Hematopoietic multipotent progenitor cell treated with erythropoietin and hydrocortisone succinate and interleukin-3 and kit ligand, for 15 days (in vitro differentiated cells): ENCODE data around the gene SRCAP.

ENCODE experiments used
- DNase-seq: peaks from one replicate; pipeline ENCODE4 v3.0.0-alpha.2; 2015; ENCODE audit warnings: low spot score

SRCAP gene

DNA sequence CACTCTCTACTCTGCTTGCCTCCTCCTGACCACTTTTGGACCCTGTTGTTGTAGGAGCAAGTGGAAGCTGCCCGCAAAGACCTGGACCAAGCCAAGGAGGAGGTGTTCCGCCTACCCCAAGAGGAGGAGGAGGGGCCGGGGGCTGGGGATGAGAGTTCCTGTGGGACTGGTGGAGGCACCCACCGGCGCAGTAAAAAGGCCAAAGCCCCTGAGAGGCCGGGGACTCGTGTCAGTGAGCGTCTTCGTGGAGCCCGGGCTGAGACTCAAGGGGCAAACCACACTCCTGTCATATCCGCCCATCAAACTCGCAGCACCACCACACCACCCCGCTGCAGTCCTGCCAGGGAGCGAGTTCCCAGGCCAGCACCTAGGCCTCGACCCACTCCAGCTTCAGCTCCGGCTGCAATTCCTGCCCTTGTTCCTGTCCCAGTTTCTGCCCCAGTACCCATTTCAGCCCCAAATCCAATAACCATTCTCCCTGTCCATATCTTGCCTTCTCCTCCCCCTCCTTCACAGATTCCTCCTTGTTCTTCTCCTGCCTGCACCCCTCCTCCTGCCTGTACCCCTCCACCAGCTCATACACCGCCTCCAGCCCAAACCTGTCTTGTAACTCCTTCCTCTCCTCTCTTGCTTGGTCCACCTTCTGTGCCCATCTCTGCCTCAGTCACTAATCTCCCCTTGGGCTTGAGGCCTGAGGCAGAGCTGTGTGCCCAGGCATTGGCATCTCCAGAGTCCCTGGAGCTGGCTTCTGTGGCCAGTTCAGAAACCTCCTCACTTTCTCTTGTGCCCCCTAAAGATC lies 38.2 kb downstream of the SRCAP start:
- no peak for DNase-seq

DNA sequence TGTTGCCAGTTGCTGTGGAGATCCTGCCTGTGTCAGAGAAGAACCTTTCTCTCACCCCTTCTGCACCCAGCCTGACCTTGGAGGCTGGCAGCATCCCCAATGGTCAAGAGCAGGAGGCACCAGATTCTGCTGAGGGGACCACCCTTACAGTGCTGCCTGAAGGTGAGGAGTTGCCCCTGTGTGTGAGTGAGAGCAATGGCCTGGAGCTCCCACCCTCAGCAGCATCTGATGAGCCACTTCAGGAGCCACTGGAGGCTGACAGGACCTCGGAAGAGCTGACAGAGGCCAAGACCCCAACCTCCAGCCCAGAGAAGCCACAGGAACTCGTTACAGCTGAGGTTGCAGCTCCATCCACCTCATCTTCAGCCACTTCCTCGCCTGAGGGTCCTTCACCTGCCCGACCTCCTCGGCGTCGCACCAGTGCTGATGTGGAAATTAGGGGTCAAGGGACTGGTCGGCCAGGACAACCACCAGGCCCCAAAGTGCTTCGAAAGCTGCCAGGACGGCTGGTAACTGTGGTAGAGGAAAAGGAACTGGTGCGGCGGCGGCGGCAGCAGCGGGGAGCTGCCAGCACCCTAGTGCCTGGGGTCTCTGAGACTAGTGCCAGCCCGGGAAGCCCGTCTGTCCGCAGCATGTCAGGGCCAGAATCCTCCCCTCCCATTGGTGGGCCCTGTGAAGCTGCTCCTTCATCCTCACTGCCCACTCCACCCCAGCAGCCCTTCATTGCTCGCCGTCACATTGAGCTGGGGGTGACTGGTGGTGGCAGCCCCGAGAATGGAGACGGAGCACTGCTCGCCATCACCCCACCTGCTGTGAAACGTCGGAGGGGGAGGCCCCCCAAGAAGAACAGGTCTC lies 39.0 kb downstream of the SRCAP start:
- no peak for DNase-seq

DNA sequence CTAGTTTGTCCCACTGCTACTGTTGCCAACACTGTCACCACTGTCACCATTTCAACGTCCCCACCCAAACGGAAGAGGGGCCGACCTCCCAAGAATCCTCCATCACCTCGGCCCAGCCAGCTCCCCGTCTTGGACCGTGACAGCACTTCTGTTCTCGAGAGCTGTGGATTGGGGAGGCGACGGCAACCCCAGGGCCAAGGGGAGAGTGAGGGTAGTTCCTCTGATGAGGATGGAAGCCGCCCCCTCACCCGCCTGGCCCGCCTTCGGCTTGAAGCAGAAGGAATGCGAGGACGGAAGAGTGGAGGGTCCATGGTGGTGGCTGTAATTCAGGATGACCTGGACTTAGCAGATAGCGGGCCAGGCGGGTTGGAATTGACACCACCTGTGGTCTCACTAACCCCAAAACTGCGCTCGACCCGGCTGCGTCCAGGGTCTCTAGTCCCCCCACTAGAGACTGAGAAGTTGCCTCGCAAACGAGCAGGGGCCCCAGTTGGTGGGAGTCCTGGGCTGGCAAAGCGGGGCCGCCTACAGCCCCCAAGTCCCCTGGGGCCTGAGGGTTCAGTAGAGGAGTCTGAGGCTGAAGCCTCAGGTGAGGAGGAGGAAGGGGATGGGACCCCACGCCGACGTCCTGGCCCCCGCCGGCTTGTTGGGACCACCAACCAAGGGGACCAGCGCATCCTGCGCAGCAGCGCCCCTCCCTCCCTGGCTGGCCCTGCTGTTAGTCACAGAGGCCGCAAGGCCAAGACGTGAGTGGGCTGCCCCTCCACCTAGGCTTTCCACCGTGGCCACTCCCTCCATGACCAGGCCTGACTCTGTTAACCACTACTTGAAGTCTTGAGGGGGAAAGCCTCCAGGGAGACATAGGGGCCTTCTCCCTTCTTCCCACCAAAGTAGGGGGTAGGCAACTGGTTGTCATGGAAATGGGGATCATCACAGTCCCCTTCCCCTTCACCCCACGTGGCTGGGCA lies 40.3 kb downstream of the SRCAP start:
- no peak for DNase-seq

DNA sequence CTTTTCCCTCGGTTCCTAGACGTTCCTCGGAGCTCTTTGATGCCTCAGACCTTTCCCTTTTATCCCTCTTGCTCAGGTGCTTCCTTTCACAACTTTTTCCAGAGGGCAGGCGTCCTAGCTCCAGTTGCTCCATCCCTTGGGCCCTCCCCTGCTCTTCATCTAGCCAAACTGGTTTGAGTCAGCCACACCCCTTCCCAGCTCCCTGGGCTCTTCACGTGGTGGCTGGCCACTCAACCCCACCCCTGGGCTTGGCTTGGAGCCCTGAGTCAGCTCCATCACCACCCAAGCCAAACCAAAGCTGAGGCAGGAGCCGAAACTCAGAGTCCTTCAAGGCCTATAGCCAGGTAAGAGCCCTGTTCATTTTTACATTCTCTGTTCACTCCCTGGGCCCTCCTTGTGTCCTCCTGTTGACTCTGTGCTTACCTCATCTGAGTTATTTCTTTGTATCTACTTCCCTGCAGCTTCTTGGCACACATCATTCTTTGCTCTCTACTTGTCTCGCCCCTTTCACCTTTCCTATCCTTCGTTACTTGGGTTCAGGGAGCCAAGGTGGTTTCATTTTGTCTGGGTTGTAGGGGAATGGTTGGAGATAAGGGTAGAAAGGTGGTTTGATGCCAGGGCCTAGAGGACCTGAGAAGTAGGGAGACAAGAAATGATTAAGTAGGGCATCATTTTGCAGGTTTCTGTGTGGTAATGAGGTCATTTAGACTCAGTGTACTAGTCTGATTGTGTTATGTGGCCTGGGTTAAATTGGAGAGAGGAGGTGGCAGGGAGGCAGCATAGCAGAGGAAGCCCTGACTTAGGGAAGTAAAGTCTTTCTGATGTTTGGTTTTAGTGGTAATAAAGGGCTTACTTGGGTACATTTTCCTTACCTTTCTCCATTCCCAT lies 41.6 kb downstream of the SRCAP start:
- peak; percentile 85 for DNase-seq

DNA sequence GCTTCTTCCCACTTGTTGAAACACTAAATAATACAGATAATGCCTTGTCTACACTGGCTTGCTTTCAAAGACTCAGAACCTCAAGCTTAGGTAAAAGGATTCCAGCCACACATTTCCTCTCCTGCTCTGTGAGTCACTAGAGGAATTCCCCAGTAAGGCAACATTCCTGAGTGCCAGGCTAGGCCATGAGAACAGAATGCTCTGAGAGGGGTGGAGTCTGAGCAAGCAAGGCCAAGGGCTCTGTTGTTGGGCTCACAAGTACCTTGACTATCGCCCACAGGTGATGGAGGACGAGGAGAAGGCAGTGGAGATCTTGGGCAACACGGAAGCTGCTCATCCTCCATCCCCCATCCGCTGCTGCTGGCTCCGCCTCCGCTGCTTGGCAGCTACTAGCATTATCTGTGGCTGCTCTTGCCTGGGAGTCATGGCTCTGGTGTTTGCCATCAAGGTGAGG lies 42.5 kb downstream of the SRCAP start:
- no peak for DNase-seq

DNA sequence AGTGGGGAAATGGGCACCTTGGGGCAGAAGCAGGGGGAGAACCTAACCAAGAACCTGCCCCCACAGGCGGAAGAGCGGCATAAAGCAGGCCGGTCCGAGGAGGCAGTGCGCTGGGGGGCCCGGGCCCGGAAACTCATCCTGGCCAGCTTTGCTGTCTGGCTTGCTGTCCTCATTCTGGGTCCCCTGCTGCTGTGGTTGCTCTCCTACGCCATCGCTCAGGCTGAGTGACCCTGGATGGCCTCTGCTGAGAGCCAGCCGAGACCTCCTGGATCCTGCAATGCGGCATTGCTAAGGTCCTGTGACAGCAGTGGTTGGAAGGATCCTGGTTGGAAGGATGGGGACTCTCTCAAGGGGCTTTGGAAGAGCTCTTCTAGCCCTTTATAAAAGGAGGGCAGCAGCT lies 44.7 kb downstream of the SRCAP start:
- no peak for DNase-seq

DNA sequence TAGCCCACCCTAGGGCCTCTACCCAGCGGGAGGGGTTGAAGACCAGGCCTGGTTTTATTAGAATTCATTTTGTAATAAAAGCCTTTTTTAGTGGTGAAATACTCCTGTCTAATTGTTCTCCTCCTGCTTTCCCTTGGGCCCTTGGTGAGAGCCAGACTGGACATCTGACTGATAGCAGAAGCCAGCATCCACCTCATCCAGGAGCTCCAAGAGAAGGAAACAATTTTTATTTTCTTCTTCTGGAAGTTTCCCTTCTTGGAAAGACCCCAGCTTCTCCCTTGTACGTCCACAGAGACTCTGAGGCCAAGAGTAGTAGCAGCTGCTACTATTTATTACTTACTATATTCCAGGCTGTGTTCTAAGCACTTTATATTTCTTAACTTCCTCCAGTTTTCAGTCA lies 45.2 kb downstream of the SRCAP start:
- no peak for DNase-seq

DNA sequence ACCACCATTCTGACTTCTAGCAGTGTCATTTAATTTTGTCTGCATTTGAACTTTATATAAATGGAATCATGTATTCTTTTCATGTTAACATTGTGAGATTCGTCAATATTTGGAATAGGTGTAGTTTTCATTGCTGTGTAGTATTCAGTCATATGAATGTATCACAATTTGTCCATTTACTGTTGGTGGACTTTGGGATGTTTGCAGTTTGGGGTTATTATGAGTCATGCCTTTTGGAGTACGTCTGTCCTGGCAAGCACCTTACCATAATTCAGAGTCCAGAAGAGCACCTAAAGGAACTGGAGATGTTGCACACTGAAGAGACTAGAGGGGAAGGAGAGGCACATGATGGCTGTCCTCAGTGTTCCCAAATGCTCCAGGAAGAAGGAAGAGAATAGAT lies 46.1 kb downstream of the SRCAP start:
- DNase-seq, result no peak

DNA sequence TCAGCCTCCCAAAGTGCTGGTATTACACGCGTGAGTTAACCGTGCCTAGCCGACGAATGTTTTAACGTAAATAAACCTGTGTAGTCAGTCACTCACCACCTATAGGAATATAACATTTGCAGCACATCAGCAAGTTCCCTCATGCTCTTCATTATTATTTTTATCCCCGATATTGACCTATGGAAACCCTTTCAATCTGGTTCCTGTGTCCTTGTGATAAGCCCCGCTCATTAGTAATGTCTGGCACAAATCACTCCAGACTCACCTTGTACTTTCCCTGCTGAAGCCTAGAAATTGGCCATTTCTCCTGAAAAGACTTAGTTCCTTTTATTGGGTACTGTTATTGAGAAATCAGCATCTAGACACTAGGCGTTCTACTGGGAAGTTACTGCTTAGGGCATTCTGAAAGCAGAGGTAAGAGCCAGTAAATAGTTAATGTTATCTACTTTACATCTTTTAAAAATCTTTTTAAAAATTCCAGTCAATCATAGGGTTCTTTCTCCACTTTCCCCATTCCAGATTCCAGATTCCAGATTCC lies 47.7 kb downstream of the SRCAP start:
- no peak for DNase-seq

DNA sequence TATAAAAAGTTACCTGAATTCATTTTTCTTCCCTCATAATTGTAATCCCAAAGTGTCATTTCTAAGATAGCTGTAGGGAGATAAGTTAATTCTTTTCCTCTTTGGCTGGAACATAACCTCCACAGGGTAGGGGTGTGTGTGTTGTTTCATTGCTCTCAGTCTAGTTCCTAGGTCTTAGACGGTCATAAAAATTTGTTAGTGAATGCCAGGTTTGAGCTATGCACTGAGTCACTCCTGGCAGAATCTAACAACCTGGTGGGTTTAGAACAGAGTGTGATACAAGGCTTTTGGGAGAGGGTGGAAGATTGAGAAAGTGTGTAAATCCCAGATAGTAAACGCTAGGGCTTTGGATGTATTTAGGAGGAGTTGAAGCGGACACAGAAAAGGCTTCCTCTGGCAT lies 48.4 kb downstream of the SRCAP start:
- no peak for DNase-seq

DNA sequence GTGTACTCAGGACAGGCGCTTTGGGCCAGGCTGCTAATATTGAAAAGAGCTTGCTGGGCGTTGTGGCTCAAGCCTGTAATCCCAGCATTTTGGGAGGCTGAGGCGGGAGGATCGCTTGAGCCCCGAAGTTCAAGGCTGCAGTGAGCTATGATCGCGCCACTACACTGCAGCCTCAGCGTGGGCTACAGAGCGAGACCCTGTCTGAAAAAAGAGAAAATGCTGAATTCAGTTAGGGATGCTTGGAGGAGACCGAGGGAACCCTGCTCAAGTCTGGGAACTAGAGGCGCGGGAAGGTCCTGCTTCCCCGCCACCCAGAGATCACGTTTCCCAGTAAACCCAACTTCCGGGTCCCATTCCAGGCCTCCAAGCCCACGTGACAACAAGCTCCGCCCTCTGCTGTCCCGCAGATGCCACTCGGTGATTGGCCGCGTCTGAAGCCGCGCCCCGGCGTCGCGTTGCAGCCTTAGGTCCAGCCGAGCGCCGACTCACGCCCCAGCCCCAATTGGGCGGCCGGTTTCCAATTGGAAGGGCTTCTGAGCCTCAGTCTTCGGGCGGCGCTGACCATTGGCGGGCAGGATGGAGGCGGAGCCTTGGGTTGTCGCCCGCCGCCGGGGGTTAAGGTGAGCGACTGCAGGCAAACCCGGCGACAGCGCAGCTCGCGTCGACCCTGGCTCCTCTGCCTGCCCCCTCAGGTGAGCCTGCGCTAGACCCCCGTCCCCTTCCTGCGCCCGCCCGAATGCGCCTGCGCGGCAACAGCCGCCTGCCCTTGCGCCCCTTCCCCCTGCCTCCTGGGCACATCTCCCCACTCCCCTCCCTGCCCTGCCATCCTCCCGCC lies 49.0 kb downstream of the SRCAP start, which contains the start of gene PHKG2:
Gene PHKG2 (plus strand): TSS at position 627 of the 835 bp plus-strand sequence. CDS start 396 bp downstream, outside the sequence.
- peak; percentile 99 for DNase-seq

DNA sequence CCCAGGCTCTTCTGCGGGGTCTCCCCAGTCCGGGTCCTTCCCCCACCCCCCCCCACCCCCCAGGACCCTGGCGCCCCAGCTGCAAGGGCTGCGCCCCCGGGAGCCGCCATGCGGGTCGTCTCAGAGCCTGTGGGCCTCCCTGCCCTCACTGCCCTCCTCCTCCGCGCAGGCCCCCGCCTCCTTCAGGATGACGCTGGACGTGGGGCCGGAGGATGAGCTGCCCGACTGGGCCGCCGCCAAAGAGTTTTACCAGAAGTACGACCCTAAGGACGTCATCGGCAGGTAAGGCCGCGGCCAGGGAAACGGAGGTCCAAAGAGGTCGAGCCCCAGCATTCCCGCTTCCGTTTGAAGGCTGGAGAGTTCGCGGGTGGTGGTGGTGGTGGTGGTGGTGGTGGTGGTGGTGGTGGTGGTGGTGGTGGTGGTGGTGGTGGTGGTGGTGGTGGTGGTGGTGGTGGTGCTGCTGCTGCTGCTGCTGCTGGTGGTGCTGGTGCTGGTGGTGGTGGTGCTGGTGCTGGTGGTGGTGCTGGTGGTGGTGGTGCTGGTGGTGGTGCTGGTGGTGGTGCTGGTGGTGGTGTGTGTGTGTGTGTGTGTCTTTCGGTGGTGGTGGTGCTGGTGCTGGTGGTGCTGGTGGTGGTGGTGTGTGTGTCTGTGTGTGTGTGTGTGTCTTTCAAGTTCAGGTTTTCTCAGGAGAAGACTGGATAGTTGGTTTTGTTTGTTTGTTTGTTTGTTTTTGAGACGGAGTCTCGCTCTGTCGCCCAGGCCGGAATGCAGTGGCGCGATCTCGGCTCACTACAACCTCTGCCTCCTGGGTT lies 49.9 kb downstream of the SRCAP start:
- no peak for DNase-seq

DNA sequence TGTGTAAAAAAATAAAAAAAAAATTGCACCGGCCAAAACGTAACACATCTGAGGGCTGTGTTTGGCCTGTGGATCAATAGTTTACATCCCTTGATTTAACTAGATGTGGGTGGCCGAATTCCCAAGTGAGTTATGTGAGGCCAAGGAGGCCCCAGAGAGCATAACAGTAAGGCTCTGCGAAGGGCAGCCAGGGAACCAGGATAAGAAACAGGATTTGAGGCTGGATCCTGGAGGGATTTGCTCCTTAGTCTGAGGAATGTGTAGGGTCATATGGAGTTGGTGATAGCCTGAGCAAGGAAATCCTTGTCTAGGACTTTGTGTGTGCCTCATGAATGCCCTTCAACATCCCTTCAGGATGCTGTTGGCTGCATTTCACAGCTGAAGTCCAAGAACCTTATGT lies 51.2 kb downstream of the SRCAP start:
- DNase-seq, result no peak

DNA sequence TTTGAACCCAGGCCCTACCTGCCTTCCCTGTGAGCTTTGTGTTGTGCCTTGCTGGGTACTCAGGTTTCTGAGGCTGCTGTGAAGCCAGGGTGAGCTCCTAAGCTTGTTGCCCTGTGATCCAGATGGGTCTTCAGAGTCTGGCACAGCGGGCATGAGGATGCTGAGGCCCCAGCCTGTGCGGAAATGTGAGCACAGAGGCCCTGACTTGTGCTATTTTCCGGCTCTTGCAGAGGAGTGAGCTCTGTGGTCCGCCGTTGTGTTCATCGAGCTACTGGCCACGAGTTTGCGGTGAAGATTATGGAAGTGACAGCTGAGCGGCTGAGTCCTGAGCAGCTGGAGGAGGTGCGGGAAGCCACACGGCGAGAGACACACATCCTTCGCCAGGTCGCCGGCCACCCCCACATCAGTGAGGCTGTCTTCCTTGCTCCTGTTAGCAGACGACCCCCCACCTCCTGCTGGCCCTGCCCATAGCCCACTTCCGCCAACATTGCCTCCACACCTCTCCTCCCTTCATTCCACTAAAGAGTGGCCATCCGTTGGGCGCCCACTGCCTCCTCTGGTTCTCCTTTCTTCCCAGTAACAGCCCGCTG lies 52.0 kb downstream of the SRCAP start:
- DNase-seq, result no peak

DNA sequence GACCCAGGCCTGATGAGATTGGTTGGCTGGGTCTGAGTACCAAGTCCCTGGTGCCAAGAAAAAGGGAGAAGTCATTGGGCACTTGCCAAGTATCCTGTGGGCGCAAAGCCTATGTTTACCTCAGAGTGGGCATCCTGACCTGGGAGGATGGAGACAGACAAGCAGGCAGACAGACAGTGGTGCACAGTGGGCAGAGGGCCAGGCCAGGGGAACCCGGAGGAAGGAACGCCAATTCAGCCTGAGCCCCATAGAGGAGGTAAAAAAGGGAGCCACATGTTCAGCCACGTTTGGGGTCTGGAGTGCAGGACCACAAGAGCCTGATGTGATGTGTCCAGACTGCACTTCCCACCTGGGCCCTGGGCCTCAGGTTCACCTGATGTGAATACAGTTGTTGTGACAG lies 54.6 kb downstream of the SRCAP start:
- DNase-seq, result no peak

DNA sequence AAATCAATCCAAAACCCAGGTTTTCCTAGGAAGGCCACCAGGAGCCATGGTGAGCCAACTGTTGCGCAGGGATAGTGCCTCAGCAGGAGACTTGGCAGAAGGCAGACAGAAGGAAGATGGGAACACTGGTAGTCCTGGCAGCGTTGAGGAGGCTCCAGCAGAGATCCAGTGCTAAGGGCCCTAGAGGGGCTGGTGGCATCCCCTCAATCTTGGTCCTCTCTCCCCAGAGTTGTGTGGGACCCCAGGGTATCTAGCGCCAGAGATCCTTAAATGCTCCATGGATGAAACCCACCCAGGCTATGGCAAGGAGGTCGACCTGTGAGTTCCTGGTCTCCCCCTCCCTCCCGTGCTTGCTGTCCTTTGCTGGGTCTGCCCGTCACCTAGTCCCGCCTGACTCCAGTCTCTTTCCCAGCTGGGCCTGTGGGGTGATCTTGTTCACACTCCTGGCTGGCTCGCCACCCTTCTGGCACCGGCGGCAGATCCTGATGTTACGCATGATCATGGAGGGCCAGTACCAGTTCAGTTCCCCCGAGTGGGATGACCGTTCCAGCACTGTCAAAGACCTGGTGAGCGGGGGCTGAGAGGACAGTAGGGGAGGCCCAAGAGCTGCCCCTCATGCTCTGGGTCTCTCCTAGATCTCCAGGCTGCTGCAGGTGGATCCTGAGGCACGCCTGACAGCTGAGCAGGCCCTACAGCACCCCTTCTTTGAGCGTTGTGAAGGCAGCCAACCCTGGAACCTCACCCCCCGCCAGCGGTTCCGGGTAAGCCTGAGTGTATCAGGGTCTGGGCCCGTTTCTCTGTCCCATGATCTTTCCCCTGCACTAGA lies 57.2 kb downstream of the SRCAP start:
- no peak for DNase-seq

DNA sequence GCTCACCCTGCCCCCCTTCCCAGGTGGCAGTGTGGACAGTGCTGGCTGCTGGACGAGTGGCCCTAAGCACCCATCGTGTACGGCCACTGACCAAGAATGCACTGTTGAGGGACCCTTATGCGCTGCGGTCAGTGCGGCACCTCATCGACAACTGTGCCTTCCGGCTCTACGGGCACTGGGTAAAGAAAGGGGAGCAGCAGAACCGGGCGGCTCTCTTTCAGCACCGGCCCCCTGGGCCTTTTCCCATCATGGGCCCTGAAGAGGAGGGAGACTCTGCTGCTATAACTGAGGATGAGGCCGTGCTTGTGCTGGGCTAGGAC lies 57.8 kb downstream of the SRCAP start:
- DNase-seq, result no peak

DNA sequence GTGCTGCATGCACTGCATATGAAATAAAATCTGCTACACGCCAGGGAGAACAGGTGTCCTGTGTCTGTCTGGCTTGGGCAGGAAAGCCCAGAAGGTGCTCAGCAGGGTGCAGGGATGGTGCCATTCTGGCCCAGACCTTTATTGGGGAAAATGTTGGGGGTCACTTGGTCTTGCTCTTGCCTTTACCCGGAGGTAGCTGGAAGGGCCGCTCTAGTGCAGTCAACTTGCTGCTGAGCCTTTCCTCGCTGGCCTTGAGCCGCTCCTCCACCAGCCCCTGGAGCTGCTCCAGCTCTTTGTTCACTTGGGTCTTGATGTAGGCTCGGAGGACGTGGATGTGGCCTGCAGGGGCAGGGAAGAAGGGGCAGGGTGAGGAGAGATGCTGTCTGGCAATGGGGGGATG lies 58.3 kb downstream of the SRCAP start:
- no peak for DNase-seq
